ENCODE results near the gene EXTL1. TPM values are rescaled to one million over a fixed set of nuclear protein-coding genes. Genes with fewer than 3 reads are reported as not detected.

The EXTL1 gene
- total RNA-seq, 1 donor from 2014 or later = not detected

DNA sequence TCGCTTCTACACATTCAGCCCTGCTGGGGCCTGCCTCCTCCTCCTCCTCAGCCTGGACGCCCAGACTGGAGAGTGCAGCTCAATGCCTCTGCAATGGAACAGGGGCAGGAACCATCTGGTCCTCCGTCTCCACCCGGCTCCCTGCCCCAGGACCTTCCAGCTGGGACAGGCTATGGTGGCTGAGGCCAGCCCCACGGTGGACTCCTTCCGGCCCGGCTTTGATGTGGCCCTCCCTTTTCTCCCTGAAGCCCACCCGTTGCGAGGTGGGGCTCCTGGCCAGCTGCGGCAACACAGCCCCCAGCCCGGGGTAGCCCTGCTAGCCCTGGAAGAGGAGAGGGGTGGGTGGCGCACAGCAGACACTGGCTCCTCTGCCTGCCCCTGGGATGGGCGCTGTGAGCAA is 1.4 kb downstream of the EXTL1 start:
- ATAC-seq (no peak), DNase-seq (ENCODE audit: low spot score) (no peak)

DNA sequence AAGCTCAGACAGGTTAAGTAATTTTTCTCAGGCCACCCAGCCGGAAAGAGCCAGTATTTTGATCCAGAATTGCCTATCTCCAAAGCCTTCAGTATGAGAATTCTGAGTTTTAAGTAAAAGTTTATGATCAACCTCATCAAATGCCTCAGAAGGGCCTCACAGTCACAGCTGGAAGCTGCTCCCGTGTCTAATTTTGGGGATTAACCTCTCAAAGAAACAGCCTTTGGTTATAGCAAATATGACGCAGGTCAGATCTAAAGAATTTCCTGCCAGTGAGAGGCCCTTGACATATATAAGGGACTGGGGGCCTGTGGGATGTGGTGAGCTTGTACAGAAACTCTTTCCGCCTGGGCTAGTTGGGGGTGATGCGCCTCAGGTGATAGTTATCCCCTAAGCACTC is 2.3 kb downstream of the EXTL1 start:
- DNase-seq (ENCODE audit: low spot score) (no peak), ATAC-seq (no peak)

DNA sequence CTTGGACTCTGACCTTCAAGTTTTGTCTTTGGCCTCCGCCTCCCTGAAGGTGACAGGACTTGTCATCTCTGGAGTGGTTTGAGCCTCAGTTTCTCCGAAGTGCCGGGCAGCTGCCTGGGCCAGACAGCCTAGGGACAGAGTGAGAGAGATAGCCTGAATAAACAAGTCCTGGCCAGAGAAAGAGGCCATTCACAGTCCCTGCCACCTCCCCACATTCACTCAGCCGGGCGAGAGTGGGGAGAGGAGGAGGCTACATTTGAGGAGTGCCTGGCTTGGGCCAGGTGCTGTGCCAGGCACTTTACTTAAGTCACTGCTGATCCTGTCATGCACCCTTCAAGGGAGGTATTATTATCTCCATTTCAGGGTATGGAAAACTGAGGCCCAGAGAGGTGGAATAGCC is 3.5 kb downstream of the EXTL1 start:
- DNase-seq (ENCODE audit: low spot score) (no peak), ATAC-seq (no peak)

DNA sequence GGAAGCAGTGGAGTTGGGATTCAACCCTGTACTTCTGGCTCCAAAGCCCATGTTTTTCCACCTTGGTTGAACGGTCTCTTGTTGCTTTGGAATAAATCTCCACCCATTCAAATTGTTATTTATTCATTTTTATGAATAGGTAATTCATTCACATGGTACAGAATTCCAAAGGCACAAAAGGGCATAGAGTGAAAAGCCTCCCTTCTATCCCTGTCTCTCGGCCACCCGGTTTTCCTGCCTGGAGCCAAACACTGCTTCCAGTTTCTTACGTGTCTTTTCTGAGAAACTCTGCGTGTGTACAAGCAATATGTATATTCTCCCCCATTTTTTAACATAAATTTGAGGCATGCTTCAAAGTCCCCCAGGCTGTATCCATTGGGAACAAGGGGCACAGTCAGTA is 3.9 kb downstream of the EXTL1 start:
- ATAC-seq = no peak
- DNase-seq (ENCODE audit: low spot score) = no peak

DNA sequence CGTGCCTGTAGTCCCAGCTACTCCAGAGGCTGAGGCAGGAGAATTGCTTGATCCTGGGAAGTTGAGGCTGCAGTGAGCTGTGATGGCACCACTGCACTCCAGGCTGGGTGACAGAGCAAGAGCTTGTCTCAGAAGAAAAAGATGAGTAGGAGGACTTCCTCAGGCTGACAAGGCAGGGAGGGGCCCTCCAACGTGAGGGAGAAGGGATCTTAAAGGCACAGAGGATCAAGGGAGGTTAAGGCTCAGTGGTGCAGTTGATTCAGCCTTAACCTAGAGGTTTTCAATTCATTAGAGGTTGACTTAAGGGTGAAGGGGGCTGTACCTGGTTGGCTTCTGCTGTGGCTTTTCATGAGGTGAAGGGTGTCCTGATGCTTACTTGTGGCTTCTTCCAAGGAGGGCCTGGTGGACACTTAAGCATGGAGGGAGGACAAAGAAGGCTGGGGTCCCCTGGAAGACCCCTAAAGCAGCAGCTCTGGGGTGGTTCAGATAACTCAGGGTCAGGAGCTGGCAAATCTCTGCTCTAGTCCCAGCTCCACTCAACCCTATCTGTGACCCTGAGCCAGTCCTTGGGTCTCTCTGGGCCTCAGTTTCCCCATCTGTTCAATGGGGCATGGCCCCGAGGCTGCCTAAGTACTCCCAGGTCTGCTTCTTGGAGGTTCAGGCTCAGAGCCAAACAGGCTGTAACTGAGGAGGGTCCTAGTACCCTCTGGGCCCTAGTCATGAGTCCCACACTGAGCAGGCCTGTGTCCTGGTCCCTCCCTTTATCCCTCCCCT is 6.3 kb downstream of the EXTL1 start:
- DNase-seq (ENCODE audit: low spot score) (no peak), ATAC-seq (no peak)

DNA sequence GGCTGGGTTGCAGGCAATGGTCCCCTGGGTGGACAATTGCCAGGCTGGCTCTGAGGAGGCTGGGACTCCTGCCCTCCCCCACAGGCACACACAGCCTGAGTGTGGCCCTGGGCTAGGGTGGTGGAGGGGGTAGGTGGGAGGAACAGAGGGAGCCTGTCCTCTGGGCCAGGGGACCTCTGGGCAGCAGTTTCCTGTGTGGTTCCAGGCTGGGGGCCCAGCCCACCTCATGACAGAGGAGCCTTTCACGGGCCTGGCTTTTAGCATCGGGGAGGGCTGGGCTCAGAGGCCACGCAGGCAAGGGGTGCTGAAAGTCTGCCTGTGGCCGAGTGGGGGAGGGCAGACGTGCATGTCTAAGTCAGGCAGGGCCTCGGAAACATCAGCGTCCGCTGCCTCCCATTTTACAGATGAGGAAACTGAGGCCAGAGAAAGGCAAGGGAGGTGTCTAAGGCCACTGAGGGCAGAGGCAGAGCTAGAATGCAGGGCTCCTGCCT is 7.0 kb downstream of the EXTL1 start:
- no peak for DNase-seq (ENCODE audit: low spot score)
- no peak for ATAC-seq

DNA sequence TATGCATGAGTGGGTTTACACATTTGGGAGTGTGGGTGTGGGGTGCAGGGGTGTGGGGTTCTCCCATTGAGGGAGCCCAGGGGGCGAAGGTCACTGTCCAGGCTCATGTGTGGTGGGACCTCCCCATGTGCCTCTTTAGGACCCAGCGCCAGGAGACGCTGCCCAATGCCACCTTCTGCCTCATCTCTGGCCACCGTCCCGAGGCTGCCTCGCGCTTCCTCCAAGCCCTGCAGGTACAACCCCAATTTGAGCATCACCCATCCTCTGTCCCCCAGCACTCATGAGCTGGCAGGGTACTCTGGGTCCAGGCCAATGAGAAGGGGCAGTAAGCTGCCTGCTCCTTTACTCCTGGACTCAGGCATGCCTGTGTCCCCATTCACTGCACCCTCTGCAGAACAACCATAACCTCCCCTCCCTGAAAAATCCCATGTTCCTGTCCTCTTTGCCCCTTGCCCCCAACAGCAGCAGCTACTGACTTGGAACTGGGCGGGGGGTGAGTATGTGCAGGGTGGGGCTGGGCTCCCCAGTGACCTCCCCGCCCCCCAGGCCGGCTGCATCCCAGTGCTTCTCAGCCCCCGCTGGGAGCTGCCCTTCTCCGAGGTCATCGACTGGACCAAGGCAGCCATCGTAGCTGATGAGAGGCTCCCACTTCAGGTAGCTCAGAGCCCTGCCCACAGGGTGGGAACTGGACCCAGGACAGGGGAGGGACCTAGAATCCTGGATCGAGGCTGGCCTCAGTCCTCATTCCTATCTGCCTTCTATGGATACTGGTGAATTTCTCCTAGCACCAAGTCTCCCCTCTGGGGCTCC is 7.7 kb downstream of the EXTL1 start:
- DNase-seq (ENCODE audit: low spot score) (no peak), ATAC-seq (no peak)

DNA sequence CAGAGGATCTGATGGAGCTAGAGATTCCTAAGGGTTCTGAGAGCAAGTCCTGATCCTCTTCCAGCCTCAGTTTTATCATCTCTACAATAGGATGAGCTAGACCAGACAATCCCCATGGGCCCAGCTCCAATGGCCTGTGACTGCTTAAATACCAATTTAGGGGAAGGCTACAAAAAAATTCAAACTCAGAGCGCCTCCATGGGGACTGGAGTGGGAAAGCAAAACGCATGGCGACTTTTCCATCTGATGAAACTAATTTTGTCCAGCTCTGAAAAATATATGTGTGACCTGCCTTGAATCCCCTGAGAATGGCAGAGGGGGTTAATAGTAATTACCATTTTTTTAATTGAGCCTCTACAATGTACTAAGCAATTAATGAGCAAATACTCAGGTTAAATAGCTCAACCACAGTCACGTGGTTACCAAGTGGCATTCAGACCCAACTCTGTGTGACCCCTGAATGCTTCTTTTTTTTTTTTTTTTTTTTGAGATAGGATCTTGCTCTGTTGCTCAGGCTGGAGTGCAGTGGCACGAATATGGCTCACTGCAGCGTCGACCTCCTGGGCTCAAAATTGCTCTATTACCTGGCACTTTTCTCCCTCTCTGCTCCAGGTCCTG is 8.4 kb downstream of the EXTL1 start:
- DNase-seq (ENCODE audit: low spot score) (no peak), ATAC-seq (no peak)

DNA sequence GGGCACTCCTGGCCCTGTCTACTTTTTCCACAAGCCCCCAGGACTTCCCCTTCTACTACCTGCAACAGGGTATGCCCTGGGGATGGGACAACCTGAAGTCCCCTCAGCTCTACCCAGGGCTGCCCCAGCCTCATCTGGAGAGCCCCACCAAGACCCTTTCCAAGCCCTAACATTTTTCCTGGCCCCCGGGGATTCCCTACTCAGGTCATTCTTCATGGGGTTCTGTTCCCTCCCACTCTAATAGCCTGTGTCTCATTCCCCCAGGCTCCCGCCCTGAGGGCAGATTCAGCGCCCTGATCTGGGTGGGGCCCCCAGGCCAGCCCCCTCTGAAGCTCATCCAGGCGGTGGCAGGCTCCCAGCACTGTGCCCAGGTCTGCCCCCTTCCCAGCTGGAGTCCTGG is 9.6 kb downstream of the EXTL1 start:
- ATAC-seq (no peak), DNase-seq (ENCODE audit: low spot score) (no peak)

DNA sequence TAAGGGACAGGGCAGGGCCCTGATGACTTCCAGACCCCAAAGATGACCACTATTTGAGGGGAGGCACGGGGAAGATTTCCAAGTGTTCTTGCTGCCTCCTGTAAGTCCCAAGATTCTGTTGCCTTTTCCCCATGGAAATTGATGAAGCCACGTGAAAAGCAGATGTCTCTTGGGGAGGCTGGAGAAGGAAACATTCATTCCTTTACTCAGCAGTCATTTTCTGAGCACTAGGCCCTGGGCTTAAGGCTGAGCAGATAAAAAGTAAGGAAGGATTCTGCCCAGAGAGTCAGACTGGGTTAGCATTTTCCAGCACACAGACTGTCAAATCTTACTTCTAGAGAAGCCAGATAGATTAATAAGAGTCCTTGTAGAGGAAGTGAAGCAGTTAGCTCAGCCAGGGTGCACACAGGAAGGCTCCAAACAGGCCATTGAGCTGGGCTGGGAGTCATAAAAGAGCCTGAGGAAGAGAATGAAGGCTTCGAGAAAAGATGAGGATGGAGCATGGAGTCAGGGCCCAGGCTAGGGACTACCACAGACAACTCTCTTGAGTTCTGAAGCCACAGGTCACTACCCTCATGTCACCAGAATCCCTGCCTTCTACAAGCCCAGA is 10.1 kb downstream of the EXTL1 start:
- ATAC-seq = no peak
- no peak for DNase-seq (ENCODE audit: low spot score)

DNA sequence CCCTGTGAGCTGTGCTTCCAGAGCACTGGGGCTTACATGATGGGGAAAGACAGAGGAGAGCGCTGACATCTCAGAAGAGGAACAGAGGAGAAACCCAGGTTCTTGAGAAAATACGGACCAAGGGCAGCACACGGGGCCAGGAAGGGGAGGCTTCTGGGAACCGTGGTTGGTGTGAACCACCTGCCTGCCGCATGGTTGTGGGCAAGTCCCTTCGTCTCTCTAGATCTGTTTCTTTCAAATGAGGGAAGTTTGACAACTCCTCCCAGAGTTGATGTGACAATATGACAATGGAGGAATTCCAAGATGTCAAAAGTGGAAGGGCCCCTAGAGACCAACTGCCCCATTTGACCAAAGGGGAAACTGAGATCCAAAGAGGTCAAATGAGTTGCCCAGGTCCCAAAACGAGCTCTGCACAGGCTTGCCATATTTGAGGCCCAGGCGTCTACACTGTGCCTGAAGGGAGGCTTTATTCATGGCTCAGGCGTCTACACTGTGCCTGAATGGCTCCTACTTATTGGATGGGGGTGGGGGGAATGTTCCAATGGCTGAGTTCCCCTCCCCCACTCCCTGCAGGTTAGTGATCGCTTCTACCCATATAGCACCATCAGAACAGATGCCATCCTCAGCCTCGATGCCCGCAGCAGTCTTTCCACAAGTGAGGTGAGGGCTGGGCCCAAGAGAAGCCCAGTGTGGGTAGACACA is 11.2 kb downstream of the EXTL1 start:
- no peak for ATAC-seq
- no peak for DNase-seq (ENCODE audit: low spot score)

DNA sequence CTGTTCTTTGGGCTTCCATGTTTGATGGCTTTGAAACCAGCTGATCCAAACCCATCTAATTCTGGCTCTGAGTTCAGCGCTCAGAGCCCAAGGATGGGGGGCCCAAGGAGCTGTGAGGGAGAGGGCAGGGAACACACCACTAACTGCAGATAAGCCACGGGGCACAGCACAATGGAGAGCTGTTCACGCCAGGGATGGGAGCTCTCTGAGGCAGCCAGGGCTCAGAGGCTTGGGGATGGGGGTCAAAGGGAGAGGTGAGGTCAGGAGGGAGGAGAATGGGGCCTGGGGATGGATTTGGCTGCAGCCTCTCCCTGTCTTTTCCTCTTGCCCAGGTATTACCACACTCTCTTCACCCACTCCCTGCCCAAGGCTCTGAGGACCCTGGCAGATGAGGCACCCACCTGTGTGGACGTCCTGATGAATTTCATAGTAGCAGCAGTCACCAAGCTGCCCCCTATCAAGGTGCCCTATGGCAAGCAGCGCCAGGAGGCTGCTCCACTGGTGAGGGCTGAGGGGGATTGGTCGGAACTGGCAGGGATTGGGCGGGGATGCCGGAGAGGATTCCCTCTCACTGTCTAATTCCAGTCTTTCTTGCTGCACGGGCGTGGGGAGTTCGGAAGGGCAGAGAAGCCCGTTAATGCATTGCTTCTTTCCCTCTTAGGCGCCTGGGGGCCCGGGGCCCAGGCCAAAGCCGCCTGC is 13.1 kb downstream of the EXTL1 start:
- no peak for DNase-seq (ENCODE audit: low spot score)
- ATAC-seq = no peak

DNA sequence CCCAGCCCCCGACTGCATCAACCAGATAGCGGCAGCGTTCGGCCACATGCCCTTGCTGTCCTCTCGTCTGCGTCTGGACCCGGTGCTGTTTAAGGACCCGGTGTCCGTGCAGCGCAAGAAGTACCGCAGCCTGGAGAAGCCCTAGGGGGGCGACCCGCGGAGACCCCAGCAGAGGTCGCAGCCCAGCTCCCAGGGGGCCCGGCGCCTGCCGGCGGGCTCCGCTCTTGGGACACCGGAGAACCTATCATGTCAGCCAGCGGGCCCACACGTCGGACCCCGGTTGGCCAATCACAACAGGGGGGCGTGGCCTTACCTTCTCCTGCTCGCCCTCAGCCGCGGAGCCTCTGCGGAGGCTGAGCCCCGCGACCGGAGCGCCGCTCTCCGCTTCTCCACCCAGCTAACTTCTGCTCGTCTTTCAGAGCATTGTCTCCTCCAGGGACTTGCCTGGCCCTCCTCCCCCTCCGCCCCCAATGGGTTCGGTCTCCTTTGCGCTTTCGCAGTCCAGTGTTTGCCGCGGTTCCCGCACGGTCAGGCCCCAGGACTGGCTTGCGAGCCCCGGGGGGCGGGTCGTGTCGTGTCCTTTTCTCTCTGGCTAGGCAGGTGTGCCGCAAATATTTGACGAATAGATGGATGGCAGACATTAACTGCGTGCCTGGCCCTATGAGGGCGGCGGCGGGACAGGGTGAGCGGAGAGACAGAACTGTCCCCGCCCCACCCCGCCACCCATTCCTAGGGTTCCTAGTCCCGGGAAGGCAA is 13.8 kb downstream of the EXTL1 start:
- ATAC-seq = peak; percentile 95
- peak; percentile 93 for DNase-seq (ENCODE audit: low spot score)

DNA sequence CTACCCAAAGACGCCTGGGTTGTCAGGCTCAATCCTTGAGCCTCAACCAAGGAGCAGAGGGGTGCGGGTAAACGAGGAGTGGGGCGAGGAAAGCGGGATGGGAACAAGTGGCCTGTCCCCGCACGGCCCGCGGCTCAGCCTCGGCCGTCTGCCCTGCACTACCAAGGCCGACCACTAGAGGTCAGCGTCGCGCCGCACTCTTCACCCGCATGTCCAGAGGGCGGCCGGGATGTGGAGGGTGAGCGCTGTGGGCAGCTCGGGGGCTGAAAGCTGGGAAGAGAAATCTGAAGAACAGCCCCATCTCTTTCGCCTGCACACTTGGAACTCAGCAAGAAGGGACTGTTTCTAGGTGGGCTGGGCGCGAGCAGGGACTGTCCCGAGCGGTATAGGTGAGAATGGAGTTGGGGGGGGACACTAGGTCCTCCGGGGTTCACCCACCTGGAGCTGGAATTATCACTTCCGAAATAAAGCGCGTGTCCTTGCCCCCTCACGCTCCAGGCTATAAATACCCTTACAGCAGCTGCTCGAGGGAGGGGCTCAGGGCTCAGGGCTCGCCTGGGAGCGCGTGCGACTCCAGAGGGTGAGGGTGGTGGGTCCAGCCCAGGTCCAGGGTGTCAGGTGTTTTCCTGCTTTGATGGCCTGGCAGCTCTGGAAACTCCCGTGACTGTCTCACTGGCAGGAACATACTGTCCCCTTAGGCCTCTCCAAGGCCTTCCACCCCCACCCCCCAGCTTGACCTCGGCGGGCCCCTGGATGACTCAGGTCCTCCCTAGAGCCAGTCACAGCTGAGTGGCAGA is 14.6 kb downstream of the EXTL1 start:
- DNase-seq (ENCODE audit: low spot score) (peak; percentile 82), ATAC-seq (peak; percentile 93)

DNA sequence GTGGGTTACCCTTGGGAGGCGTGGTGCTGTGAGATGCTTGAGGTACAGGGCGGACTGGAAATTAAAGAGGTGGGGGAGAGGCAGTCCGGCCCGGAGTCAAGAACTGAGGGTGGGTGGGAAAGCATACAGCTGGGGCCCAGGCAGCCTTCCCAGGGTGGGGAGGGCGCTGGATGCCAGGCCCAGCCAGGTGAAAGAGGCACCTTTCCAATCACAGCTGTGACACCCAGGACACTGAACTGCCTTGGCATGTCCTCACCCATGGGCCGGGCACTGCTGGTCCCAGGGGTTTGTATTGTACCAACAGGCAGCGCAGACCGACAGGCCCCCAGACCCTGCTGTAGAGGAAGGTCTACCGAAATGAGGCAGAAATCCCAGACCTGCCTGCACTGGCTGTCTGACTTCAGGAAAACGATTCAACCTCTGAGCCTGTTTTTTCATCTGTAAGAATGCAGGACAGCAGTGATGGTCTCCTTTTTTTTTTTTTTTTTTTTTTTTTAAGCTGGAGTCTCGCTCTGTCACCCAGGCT is 15.2 kb downstream of the EXTL1 start:
- DNase-seq (ENCODE audit: low spot score) (no peak), ATAC-seq (no peak)

DNA sequence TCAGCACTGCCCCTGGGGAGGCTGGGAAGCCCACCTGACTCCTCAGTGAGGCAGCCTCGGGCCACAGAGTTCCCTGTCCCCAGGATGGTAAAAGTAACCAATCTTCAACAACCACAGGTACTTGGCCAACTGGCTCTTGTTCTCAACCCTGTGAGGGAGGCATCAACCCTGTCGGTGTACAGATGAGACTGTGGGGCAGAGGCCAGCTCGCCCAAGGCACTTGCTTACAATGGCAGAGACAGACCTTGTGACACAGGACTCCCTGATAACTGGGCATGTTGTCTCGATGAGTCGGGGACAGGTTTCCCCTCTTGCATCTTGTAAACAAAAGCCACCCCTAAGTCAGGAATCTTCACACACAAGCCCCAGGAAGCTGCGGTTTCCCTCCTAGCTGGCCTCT is 16.3 kb downstream of the EXTL1 start:
- DNase-seq (ENCODE audit: low spot score) = no peak

DNA sequence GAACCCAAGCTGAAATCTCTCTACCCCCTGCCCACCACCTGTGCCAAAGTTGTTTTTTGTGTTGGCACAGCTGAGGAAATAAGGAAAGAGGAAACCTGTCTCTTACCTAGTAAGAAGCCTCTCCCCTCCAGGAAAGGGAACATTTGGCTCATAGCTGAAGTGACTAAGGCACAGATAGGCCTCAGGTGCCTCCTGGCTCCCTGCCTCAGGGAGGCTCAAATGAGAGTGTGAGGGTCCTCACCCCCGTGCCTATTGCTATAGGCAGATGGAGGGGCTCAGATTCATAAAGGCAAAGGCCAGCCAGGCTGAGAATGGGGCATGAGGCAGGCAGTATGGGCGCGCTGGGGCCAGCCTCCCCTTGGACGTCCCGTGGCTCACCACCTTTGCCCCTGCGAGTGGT is 16.9 kb downstream of the EXTL1 start:
- DNase-seq (ENCODE audit: low spot score) (no peak), ATAC-seq (no peak)

More for the DNA sequence above, 16.3 kb downstream of the EXTL1 start:
- no peak for ATAC-seq

DNA sequence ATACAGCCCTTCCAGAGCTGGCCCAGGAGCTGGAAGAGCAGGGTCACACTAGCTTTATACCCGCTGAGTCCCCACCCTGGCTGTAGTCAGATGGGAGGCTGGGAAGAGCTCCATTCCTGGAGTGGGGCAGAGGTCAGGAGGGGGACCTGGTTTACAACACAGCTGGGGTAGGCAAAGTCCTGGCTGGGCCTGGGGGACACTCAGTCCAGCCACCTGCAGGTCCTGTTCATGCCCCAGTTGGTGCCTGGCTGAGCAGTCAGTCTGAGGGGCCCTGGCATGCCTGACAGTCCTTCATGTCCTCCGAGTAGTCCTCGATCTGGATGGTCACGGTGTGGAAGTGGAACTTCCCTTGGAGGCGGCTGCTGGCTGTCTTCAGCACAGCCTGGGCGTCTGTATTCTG is 17.3 kb downstream of the EXTL1 start:
- ATAC-seq (no peak), DNase-seq (ENCODE audit: low spot score) (no peak)

All from left lobe of liver (tissue), 2 donors.